LoVo (cell line): ENCODE measurements around the gene KCNT1.
A peak's percentile ranks its signal among the peaks of the same experiment; 100 is the strongest.
"Not testable (repeated sequence)": the region's sequence is repeated elsewhere in the genome, so short reads cannot be mapped to it uniquely, and the experiment has no call there.

Experiments
- DNase-seq: peaks from one replicate; pipeline ENCODE4 v3.0.0-alpha.2; 2016; ENCODE audit warnings: low spot score

KCNT1 gene

DNA sequence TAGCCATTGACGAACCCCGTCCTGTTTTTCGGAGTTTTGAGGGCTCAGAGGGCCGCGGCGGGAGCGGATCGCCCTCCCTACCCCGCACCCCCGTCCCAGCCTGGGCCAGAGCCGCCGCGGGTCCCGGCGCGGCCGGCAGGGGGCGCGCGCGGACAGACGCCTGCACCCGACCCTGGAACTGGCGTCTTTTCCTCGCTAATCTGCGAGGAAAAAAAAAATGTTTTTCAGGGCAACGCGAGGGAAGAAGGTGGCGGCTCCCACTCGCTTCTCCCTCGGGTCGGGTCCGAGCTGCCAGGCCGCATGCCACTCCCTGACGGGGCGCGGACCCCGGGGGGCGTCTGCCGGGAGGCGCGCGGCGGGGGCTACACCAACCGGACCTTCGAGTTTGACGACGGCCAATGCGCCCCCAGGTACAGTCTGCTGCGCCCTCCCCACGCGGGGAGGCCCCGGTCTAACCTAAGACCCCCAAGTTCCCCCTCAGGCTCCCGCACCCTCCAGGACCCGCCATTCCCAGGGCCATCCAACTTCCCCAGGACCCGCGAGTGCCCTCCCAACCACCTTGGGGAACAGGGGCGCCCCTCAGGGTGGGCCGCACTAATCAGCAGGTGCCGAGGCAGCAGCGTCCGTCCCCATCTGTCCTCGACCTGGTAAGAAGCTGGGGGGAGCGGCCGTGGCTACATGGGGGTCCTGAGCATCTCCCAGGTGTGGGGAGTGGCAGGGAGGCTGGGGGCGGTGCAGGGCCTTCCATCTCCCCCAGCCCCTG lies at the start of gene KCNT1:
Gene KCNT1, plus strand, starts transcription at position 227 of the 763 bp plus-strand sequence. Its CDS starts 74 bp downstream, at position 301.
- DNase-seq, result peak; percentile 38

- no peak for DNase-seq
Observed at GRCh38 chr9:135655317-135655716, 46.7 kb upstream of the KCNT1 start.

- no peak for DNase-seq
Observed at GRCh38 chr9:135657416-135657815, 44.6 kb upstream of the KCNT1 start.

DNA sequence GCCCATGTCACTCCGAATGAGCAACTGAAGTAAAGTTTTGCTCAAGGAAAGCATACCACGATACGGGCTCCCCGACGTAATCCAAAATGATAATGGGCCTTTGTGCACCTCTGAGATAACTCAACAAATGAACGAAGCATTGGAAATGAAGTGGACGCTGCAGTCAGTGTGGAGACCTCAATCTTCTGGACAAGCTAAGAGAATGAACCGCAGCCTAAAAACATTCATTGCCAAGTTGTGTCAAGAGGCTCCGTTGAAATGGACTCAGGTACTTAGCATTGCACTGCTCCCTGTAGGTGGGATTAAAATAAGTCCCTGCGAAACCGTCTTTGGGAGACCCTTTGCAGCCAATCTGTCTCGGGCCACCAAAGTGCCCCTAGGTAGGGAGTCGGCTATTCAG lies 42.7 kb upstream of the KCNT1 start:
- DNase-seq, result no peak

GRCh38 chr9:135660407-135660806 lies 41.6 kb upstream of the KCNT1 start:
- no peak for DNase-seq

DNA sequence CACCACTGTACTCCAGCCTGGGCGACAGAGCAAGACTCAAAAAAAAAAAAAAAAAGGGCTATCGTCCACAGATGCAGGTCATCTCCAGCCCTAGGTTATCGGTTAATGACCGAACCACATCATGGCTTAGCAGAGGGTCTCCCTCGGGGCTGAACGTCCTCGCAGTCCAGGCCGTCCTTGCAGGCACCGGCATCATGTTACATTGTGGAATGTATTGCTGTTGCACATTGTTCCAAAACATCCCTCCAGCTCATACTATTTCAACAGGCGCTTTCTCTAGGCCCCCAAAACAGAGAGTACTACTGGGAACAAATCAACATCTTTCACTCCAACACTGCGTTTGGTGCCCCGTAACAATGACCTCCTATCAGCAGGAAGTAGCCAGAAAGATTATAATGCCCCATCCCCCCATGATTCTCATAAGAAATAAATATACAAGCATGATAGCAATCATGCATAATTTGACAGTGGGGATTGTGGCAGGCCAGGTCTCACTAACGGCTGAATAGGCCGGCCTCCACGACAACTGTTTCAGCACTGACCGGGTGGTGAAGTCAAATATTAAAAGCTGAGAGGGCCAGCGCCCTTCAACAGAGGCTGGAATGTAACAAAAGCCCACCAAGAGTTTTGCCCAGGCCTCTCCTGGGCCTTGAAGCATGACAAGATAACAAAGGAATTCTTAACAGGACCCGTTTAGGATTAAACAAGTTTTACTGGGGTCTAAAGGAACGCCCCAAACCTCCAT lies 40.0 kb upstream of the KCNT1 start:
- DNase-seq, result no peak

DNA sequence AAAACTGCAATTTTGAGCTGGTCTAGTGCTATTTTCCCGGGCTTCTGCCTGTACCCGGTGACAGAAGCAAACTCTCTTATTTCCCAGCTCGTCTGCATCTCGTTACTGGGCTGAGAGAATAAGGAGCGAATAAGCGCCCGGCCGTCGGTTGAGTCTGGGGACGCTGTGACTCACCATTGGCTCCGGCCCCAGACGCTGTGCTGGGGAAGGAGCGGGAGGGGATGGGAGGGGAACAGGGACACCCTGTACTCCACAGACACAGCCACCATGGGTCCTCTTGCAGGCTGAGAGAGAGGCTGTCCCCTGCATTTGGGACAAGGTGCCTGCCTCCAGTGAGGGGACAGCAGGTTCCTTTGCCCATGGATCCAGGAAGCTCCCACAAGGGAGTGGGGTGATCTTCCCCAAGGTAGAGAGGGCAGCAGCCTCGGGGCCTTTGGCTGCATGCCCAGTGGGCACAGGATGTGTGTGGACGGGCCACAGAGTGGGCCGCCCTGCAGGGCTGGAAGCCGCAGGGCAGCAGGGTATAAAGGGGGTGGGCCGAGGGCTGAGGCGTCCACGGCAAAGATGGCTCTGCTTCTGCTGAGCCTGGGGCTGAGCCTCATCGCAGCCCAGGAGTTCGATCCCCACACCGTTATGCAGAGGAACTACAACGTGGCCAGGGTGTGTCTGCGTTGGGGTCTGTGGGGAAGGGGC lies 39.1 kb upstream of the KCNT1 start, which contains the start of gene LCN9:
Gene LCN9, plus strand, starts transcription at position 552 of the 693 bp plus-strand sequence. Its CDS starts 13 bp downstream, at position 565.
- no peak for DNase-seq

DNA sequence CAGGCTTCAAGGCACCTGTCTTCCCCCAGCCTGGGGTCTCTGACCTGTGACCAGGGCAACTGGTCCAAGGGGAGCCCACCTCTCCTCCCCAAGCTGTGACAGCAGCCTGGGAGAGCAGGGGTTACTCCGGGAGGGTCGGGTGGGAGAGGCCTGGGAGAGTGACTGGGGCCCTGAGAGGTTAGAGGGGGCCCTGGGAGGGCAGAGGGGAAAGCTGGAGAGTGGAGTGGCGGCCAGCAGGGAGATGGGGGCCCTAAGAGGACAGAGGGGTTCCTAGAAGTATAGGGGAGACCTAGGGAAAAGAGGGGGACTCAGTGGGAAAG lies 38.6 kb upstream of the KCNT1 start:
- no peak for DNase-seq

DNA sequence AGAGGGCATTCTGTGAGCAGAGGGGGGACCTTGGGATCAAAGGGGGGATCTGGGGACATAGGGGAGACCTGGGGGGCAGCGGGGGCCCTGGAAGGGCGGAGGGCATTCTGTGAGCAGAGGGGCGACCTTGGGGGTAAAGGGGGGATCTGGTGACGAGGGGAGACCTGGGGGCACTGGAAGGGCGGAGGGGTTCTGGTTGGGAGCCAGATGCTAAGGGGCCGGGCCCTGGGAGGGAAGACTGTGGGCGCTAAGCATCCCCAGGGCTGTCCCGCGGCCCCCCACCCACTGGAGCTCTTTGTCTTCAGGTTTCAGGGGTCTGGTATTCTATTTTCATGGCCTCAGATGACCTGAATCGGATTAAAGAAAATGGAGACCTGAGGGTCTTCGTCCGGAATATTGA lies 38.1 kb upstream of the KCNT1 start:
- DNase-seq, result no peak

DNA sequence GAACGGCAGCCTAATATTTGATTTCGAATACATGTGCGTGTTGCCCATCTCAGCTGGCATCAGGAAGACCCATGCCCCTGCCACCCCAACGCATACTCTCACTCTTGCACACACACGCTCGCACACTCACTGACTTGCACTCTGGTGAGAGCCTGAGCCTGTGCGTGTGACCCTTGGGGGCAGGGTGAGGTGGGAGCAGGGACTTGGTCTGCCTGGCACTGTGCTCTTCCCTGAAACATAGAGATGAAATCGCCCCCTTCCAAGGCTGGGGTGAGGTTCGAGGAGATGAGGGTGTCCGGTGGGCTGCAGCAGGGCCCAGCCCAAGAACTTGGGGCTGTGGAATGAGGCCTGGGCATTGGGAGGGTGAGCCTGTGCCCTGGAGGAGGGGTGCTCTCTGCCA lies 37.7 kb upstream of the KCNT1 start:
- DNase-seq, result no peak

- no peak for DNase-seq
Observed at GRCh38 chr9:135664801-135665794, 36.9 kb upstream of the KCNT1 start.

DNA sequence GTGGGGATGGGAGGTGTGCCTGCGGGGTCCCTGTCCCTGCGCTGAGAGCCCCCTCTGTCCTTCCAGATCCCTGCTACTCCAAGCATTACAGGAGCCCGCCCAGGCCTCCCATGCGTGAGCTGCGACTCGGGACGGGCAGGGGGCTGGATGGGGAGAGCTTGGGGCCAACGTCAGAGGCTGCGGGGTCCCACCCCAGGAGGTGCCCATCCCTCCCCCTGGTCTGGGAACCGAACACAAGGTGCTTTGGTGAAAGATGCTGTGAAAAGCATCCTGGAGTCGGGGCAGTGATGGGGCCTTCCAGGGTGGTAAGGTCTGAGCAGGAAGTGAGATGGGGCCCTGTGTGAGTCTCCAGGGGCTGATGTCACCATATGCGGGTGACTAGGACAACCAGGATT lies 36.2 kb upstream of the KCNT1 start:
- no peak for DNase-seq

GRCh38 chr9:135666534-135667462 lies 35.2 kb upstream of the KCNT1 start:
- no peak for DNase-seq

DNA sequence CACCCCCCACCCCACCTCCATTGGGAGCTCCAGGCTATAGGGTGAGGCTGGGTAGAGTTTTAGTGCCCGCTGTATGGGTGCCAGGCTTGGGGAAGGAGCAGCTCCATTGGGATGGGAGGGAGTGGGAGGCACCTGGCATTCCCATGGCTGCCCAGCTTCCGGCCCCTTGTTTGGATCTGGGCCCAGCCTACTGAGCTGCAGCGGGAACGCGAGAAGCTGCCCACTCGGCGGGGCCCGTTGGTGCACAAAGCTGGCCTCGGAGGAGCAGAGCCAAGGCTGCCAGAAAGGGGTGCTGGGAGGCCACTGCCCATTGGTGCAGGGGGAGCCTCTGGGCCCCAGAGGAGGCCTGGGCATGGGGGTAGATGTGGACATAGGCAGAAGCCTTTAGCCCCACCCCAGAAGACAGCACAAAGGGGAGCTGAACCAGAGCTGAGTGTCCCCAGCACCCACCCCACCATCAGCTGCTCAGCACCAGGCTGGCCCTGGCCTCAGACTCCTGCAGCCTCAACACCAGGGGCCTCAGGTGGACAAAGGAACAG lies 34.5 kb upstream of the KCNT1 start:
- no peak for DNase-seq

DNA sequence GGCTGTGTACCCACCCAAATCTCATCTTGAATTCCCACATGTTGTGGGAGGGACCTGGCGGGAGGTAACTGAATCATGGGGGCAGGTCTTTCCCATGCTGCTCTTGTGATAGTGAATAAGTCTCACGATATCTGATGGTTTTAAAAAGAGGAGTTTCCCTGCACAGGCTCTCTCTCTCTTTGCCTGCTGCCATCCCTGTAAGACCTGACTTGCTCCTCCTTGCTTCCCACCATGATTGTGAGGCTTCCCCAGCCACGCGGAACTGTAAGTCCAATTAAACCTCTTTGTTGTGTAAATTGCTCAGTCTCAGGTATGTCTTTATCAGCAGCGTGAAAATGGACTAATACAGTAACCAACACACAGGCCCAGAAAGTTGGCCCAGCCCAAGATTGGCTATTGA lies 33.0 kb upstream of the KCNT1 start:
- not testable (repeated sequence) for DNase-seq

- no peak for DNase-seq
Observed at GRCh38 chr9:135669616-135670285, 32.2 kb upstream of the KCNT1 start.

DNA sequence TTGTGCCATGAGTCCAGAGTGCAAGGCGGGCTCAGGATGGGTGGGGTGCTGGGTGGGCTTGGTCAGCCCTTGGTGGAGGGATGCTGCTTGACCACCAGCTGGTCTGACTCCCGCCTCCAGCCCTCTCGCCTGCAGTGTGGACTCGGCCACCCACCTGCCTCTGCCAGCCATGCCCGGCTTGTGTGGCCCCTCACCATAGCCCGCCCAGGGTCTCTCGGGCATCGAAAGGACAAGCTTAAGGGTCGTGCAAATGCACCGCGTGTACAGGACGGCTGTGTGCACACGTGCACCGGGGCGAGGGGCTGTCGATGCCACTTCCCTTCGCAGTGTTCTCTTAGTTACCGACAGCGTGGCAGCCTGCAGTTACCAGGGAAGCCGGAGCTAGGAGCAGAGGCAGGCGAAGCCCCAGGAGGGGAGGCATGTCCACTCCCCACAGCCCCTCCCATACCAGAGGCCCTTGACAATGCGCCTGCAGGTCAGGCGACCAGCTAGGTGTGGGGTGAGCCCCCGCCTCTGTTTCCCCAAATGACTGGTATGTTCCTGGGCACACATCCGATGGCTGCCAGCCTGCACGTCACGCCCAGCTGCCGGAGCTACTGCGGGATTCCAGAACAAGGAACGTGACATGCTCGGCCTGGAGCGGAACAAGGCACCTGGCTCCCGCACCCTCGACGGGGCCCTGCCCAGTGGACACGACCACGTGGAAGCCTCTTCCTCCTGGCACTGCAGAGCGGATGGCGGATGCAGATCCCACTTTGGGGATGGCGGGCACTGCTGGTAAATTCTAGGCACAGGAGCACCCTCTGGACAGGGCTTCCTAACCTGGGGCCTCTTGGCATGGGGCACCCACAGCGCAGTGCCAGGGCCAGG lies 31.0 kb upstream of the KCNT1 start:
- no peak for DNase-seq

GRCh38 chr9:135671591-135672041 lies 30.4 kb upstream of the KCNT1 start:
- DNase-seq, result no peak

DNA sequence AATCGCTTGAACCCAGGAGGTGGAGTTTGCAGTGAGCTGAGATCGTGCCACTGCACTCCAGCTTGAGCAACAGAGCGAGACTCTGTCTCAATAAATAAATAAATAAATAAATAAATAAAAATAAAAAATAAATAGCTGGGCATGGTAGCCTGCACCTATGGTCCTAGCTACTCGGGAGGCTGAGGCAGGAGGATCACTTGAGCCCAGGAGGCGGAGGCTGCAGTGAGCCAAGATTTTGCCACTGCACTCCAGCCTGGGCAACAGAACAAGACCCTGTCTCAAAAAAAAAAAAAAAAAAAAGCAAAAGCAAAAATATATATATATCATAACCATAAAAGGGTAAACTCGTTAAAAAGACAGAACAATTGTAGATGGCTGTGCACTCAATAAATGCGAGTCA lies 29.2 kb upstream of the KCNT1 start:
- not testable (repeated sequence) for DNase-seq
